IMR-90 (cell line): ENCODE results near the gene CCDC148. TPM values are rescaled to one million over a fixed set of nuclear protein-coding genes. Genes with fewer than 3 reads are reported as not detected.

Source experiments
- ATAC-seq: fragments of 200-7000 bp; cut with Tn5 transposase; 2 replicates; pipeline ENCODE4 v1.9.1; 2020; ENCODE audit warnings: low read depth, mild to moderate bottlenecking, moderate library complexity
- Bru-seq: library from RNA; stranded (reverse); fragments of 400-500 nt; gene quantifications from one replicate; lab custom pipeline; 2021; lab: Mats Ljungman, UMichigan
- BruChase-seq, 2 experiments: library from RNA; stranded (reverse); fragments of 400-500 nt; gene quantifications; one replicate each; lab custom pipeline; 2021; lab: Mats Ljungman, UMichigan
- BruUV-seq: library from RNA; stranded (reverse); fragments of 400-500 nt; replicated peaks from 2 replicates; lab custom pipeline; 2021; lab: Mats Ljungman, UMichigan
- CTCF ChIA-PET: fragments of 300-600 bp; formaldehyde crosslinking; extraction: SDS; loops from one replicate; lab custom pipeline; 2021; ENCODE audit warnings: antibody characterized with exemption; lab: Yijun Ruan, JAX
- POLR2A ChIA-PET: fragments of 300-600 bp; sonication (Branson Sonifier 250); formaldehyde crosslinking; loops from one replicate; lab custom pipeline; 2022; ENCODE audit warnings: antibody characterized with exemption; ENCODE audit not compliant: unreplicated experiment; lab: Charles Lee
- DNase-seq: peaks from one replicate; pipeline ENCODE4 v3.0.0; 2013
- H2AFZ ChIP-seq: replicated peaks from 2 replicates; pipeline ENCODE3; 2013; ENCODE audit warnings: low read length, mild to moderate bottlenecking; ENCODE audit not compliant: poor library complexity
- H2AK5ac ChIP-seq: 2 replicates; pipeline ENCODE4 v1.6.1; 2013; ENCODE audit warnings: low read depth, low read length, inconsistent platforms
- H2AK9ac ChIP-seq: replicated peaks from 2 replicates; pipeline ENCODE3; 2013; ENCODE audit warnings: mild to moderate bottlenecking, low read depth, low read length, moderate library complexity; ENCODE audit not compliant: poor library complexity
- H2BK120ac ChIP-seq: 2 replicates; pipeline ENCODE4 v1.6.1; 2013; ENCODE audit warnings: low read depth, low read length, inconsistent platforms
- H2BK15ac ChIP-seq: 3 replicates; pipeline ENCODE4 v1.6.1; 2013; ENCODE audit warnings: low read depth, low read length, inconsistent platforms
- H2BK20ac ChIP-seq: 2 replicates; pipeline ENCODE4 v1.6.1; 2013; ENCODE audit warnings: low read depth, mild to moderate bottlenecking, inconsistent platforms, low read length, moderate library complexity
- H2BK5ac ChIP-seq: 2 replicates; pipeline ENCODE4 v1.6.1; 2013; ENCODE audit warnings: mild to moderate bottlenecking, low read depth, low read length, inconsistent platforms; ENCODE audit not compliant: poor library complexity, severe bottlenecking
- H3K14ac ChIP-seq: replicated peaks from 2 replicates; pipeline ENCODE4 v1.6.1; 2013; ENCODE audit warnings: low read depth, low read length, inconsistent platforms
- H3K18ac ChIP-seq: 2 replicates; pipeline ENCODE4 v1.6.1; 2013; ENCODE audit warnings: low read depth, low read length, control low read depth
- H3K23ac ChIP-seq: 2 replicates; pipeline ENCODE4 v1.6.1; 2013; ENCODE audit warnings: low read depth, low read length, inconsistent platforms
- H3K27ac ChIP-seq: 2 replicates; pipeline ENCODE4 v1.5.1; 2013; ENCODE audit warnings: mild to moderate bottlenecking, control low read depth, low read length; ENCODE audit not compliant: insufficient read depth
- H3K27me3 ChIP-seq: 2 replicates; pipeline ENCODE4 v1.6.1; 2013; ENCODE audit warnings: low read length; ENCODE audit not compliant: control insufficient read depth, insufficient read depth
- H3K36me3 ChIP-seq: 2 replicates; pipeline ENCODE4 v1.6.1; 2013; ENCODE audit warnings: low read length, mixed read lengths; ENCODE audit not compliant: control insufficient read depth, insufficient read depth
- H3K4ac ChIP-seq: 2 replicates; pipeline ENCODE4 v1.6.1; 2013; ENCODE audit warnings: low read depth, low read length, inconsistent platforms
- H3K4me1 ChIP-seq: 2 replicates; pipeline ENCODE4 v1.6.1; 2013; ENCODE audit warnings: low read length, mixed read lengths; ENCODE audit not compliant: control insufficient read depth, insufficient read depth
- H3K4me2 ChIP-seq: 2 replicates; pipeline ENCODE4 v1.6.1; 2013; ENCODE audit warnings: low read depth, mild to moderate bottlenecking, control low read depth, low read length, moderate library complexity
- H3K4me3 ChIP-seq: 2 replicates; pipeline ENCODE4 v1.5.1; 2013; ENCODE audit warnings: low read depth, mild to moderate bottlenecking, control low read depth, low read length, moderate library complexity; ENCODE audit not compliant: insufficient read depth
- H3K56ac ChIP-seq: 2 replicates; pipeline ENCODE4 v1.6.1; 2013; ENCODE audit warnings: low read length, inconsistent platforms; ENCODE audit not compliant: insufficient read depth; ENCODE audit errors: extremely low read depth
- H3K79me1 ChIP-seq, 2 experiments: 2 replicates each; pipeline ENCODE4 v1.6.1; 2013; ENCODE audit warnings: low read length in 2 of 2, inconsistent platforms in 1 of 2, low read depth in 1 of 2
- H3K9ac ChIP-seq: 2 replicates; pipeline ENCODE4 v1.6.1; 2013; ENCODE audit warnings: low read depth, low read length, control low read depth
- H3K9me1 ChIP-seq: 2 replicates; pipeline ENCODE4 v1.6.1; 2013; ENCODE audit warnings: low read length, inconsistent platforms; ENCODE audit not compliant: insufficient read depth
- H3K9me3 ChIP-seq: 2 replicates; pipeline ENCODE4 v1.6.1; 2013; ENCODE audit warnings: low read length; ENCODE audit not compliant: control insufficient read depth, insufficient read depth
- H4K20me1 ChIP-seq: 2 replicates; pipeline ENCODE4 v1.6.1; 2013; ENCODE audit warnings: low read length, inconsistent platforms; ENCODE audit not compliant: insufficient read depth
- H4K5ac ChIP-seq: 2 replicates; pipeline ENCODE4 v1.6.1; 2013; ENCODE audit warnings: mild to moderate bottlenecking, low read depth, low read length, control low read depth
- H4K8ac ChIP-seq, 2 experiments: 2 replicates each; pipeline ENCODE4 v1.6.1; 2013; ENCODE audit warnings: low read depth in 2 of 2, low read length in 2 of 2, control low read depth in 1 of 2, inconsistent platforms in 1 of 2
- H4K91ac ChIP-seq: 2 replicates; pipeline ENCODE4 v1.6.1; 2013; ENCODE audit warnings: low read depth, low read length, inconsistent platforms; ENCODE audit not compliant: insufficient read depth
- BHLHE40 ChIP-seq: fragments of 150-350 bp; IDR thresholded peaks from 2 replicates; pipeline ENCODE4 v1.6.1; 2016; ENCODE audit warnings: mild to moderate bottlenecking, low read depth, low read length
- CEBPB ChIP-seq: IDR thresholded peaks from 2 replicates; pipeline ENCODE4 v1.6.1; 2012; ENCODE audit warnings: low read depth, low read length, improper control_type of control experiment
- CHD1 ChIP-seq: IDR thresholded peaks from 2 replicates; pipeline ENCODE4 v1.6.1; 2012; ENCODE audit warnings: low read depth, low read length, improper control_type of control experiment
- FOS ChIP-seq: fragments of 150-350 bp; IDR thresholded peaks from 2 replicates; pipeline ENCODE4 v1.6.1; 2016; ENCODE audit warnings: low read depth, low read length
- MAFK ChIP-seq: IDR thresholded peaks from 2 replicates; pipeline ENCODE4 v1.6.1; 2012; ENCODE audit warnings: low read depth, low read length, improper control_type of control experiment
- NFE2L2 ChIP-seq: fragments of 150-350 bp; IDR thresholded peaks from 2 replicates; pipeline ENCODE4 v1.6.1; 2016; ENCODE audit warnings: low read depth, mild to moderate bottlenecking, low read length
- RAD21 ChIP-seq: IDR thresholded peaks from 2 replicates; pipeline ENCODE4 v1.6.1; 2012; ENCODE audit warnings: low read length, improper control_type of control experiment
- RCOR1 ChIP-seq: IDR thresholded peaks from 2 replicates; pipeline ENCODE4 v1.6.1; 2012; ENCODE audit warnings: mild to moderate bottlenecking, low read length, improper control_type of control experiment; ENCODE audit not compliant: insufficient replicate concordance
- RFX5 ChIP-seq: IDR thresholded peaks from 2 replicates; pipeline ENCODE4 v1.8.0; 2012; ENCODE audit warnings: low read depth, mild to moderate bottlenecking, low read length, moderate library complexity
- SMC3 ChIP-seq: fragments of 150-350 bp; IDR thresholded peaks from 2 replicates; pipeline ENCODE4 v1.6.1; 2016; ENCODE audit warnings: low read depth, mild to moderate bottlenecking, antibody characterized with exemption, low read length, moderate library complexity
- WGBS, 2 experiments: methylation state at CpG; one replicate each; pipeline versions ENCODE4 v1.1.5 to v1.1.7; 2013; ENCODE audit warnings: missing lambda C conversion rate in 2 of 2; ENCODE audit not compliant: insufficient read length in 1 of 2; ENCODE audit errors: extremely low coverage in 2 of 2; 5-methylcytosine and 5-hydroxymethylcytosine counted together
- dilution Hi-C: fragments of 300-500 bp; cut with HindIII; formaldehyde crosslinking; loops from one replicate; pipeline ENCODE4 v1.14.3; 2018; ENCODE audit warnings: low sequenced_read_pairs; ENCODE audit not compliant: unreplicated experiment
- in situ Hi-C: fragments of 300-500 bp; cut with MboI; formaldehyde crosslinking; loops from 3 replicates; pipeline ENCODE4 v1.14.3; 2019; ENCODE audit warnings: low sequenced_read_pairs, inconsistent platforms, mixed read lengths
- intact Hi-C: fragments of 100-400 bp; cut with micrococcal nuclease; formaldehyde crosslinking; loops from 2 replicates; pipeline ENCODE4 v1.10.0; 2022
- long read RNA-seq: library from polyadenylated mRNA; unstranded; transcript quantifications from one replicate; pipeline ENCODE4 v2.0.0, GENCODE V29; 2021; ENCODE audit not compliant: unreplicated experiment
- polyA plus RNA-seq, 3 experiments: library from polyadenylated mRNA; depleted of rRNA; stranded (reverse); fragments of >200 nt; gene quantifications; 2 replicates each; pipeline ENCODE4 v1.2.3, GENCODE V29; 2012; ENCODE audit warnings: low replicate concordance in 1 of 3
- total RNA-seq: library from RNA; depleted of rRNA; stranded (reverse); fragments of >200 nt; gene quantifications from 2 replicates; pipeline ENCODE4 v1.2.3, GENCODE V29; 2012; rRNA removed
- TF ChIP-seq, protein P1 (sequence below): fragments of 150-350 bp; IDR thresholded peaks from 2 replicates; pipeline ENCODE4 v1.6.1; 2016; ENCODE audit warnings: low read depth, mild to moderate bottlenecking, low read length, moderate library complexity, borderline replicate concordance
- TF ChIP-seq, protein P2 (sequence below): conservative IDR thresholded peaks from 2 replicates; pipeline ENCODE4 v1.5.1; 2012; ENCODE audit warnings: mild to moderate bottlenecking, low read depth, low read length, improper control_type of control experiment

The CCDC148 gene
- total RNA-seq (0.18 and 0.56 TPM in 2 replicates), polyA plus RNA-seq (2012; rRNA removed) (0.17 and 0.31 TPM in 2 replicates), Bru-seq, nascent RNA (percentile 29 among the genes with signal in this experiment), BruChase-seq, experiment 1, labeled RNA remaining after a 6-hour chase (percentile 31 among the genes with signal in this experiment), BruChase-seq, experiment 2, labeled RNA remaining after a 2-hour chase (percentile 35 among the genes with signal in this experiment)
- 0.04 TPM in 1 of 2 replicates, not detected in the other for polyA plus RNA-seq (2012; cell fraction: cytosol; rRNA removed)
- 0.08 and 0.62 TPM in 2 replicates for polyA plus RNA-seq (2012; cell fraction: nucleus; rRNA removed; ENCODE audit: low replicate concordance)
- long read RNA-seq, result 0 reads

DNA sequence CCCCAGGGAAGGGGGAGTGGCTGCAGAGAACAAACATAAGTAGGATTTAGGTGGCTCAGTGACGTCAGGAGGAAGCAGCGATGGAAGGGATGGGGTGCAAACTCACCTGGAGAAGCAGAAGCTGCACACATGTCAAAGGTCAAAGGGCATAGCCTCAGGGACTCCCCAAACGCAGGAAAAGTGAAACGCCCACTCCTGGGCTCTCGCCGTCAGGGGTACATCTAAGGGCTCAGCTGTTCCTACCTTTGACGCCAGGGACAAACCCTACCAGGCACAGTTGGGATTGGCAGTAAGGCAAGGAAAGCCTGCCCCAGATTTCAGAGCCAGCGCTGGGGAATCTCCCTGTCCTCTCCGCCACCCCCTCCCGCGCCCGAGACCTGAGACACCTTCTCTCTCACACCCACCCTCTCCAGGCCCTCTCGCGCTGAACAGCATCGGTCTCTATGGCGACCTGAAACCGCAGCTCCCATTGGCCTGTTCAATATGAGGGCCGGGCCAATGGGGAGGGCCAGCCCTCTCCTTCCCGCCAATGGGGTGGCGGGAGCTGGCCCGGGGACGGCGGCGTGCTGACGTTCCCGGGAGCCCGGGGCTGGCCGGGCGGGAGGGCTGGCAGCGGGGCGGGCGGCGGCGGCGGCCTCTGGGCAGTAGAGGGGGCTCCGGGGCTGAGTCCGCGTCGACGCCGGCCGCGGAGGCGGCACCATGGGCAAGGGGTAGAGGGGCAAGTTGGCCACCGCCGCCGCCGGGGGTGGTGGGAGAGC lies at the start of gene CCDC148, which contains the start of gene PKP4:
Gene CCDC148 (minus strand): TSS at position 445 of the 758 bp plus-strand sequence. CDS start 314 bp downstream, at position 131.
Gene PKP4 (plus strand): TSS at position 644 of the 758 bp plus-strand sequence. CDS start 76,233 bp downstream, outside the sequence.
- no peak within 1 kb of the TSS; the same call in 2 of the 3 replicates for H2BK15ac ChIP-seq
- peak within 1 kb of the TSS; percentile 96 for H2AFZ ChIP-seq
- peak within 1 kb of the TSS; percentile 76 for H3K27ac ChIP-seq
- no peaks in the 10 kb centered on the region for H3K36me3 ChIP-seq
- H2AK9ac ChIP-seq, result peak within 1 kb of the TSS; percentile 95
- 0 out of 2 replicates have a peak within 1 kb of the TSS, but pooled peaks have one; percentile 10 for H2BK20ac ChIP-seq
- peak; percentile 92 for ATAC-seq
- H3K14ac ChIP-seq, result 0 out of 2 replicates have a peak within 1 kb of the TSS, but pooled peaks have one; percentile 44
- H2BK120ac ChIP-seq, result peak within 1 kb of the TSS; percentile 73; the same call in 1 of the 2 replicates
- H3K23ac ChIP-seq, result peak within 1 kb of the TSS; percentile 63
- H4K8ac ChIP-seq, result peak within 1 kb of the TSS; percentile 33 to 62; a peak in 1 of 4 replicates
- peaks cover 21% of the 10 kb centered on the region for H4K20me1 ChIP-seq
- peaks cover 4% of the 10 kb centered on the region; the same call in 1 of the 2 replicates for H3K27me3 ChIP-seq
- peak within 1 kb of the TSS; percentile 94 for H3K4me2 ChIP-seq
- peak within 1 kb of the TSS; percentile 47 for H3K56ac ChIP-seq
- no peak within 1 kb of the TSS for H3K18ac ChIP-seq
- H3K9ac ChIP-seq, result peak within 1 kb of the TSS; percentile 71
- ChIA-PET CTCF (interaction anchor here (0.6 to 2.5 kb wide), 3 partner anchors 16 to 289 kb away, joined by 3 to 11 read pairs (median 7); no protein-coding TSS in a partner anchor), POLR2A (interaction anchor here (0.6 kb wide), 1 partner anchor 403 kb away, joined by 3 read pairs; no protein-coding TSS in a partner anchor)
- BruUV-seq, result no TSS peak
- H4K5ac ChIP-seq, result no peak within 1 kb of the TSS
- H3K79me1 ChIP-seq, result peaks cover 6 to 28% of the 10 kb centered on the region in 2 experiments; a peak in 3 of 4 replicates
- intact Hi-C loops, result loop anchor here (2.0 to 10.0 kb wide), 9 partner anchors 42 to 672 kb away; no protein-coding TSS in a partner anchor
- peak within 1 kb of the TSS; percentile 90 for H3K4me3 ChIP-seq
- H2AK5ac ChIP-seq, result no peak within 1 kb of the TSS
- peak within 1 kb of the TSS; percentile 75 for H3K4ac ChIP-seq
- DNase-seq, result peak; percentile 89
- dilution Hi-C loops, result no loop called here
- H3K9me1 ChIP-seq, result no peaks in the 10 kb centered on the region
- H3K9me3 ChIP-seq, result no peaks in the 10 kb centered on the region
- WGBS, 2 experiments, result 0% methylated on average over 11 of the region's 48 CpGs; no CpG with 5 or more reads in 1 of the 2 experiments
- peak within 1 kb of the TSS; percentile 39 for H4K91ac ChIP-seq
- in situ Hi-C loops, result loop anchor here (10.0 kb wide), 1 partner anchor 288 kb away; no protein-coding TSS in a partner anchor
- H2BK5ac ChIP-seq, result peak within 1 kb of the TSS; percentile 80
- H3K4me1 ChIP-seq, result peaks cover 2% of the 10 kb centered on the region
- TF ChIP-seq, protein P1, sequence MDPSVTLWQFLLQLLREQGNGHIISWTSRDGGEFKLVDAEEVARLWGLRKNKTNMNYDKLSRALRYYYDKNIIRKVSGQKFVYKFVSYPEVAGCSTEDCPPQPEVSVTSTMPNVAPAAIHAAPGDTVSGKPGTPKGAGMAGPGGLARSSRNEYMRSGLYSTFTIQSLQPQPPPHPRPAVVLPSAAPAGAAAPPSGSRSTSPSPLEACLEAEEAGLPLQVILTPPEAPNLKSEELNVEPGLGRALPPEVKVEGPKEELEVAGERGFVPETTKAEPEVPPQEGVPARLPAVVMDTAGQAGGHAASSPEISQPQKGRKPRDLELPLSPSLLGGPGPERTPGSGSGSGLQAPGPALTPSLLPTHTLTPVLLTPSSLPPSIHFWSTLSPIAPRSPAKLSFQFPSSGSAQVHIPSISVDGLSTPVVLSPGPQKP, result no peak
- no peak for TF ChIP-seq NFE2L2
- TF ChIP-seq RFX5, result no peak
- TF ChIP-seq, protein P2, sequence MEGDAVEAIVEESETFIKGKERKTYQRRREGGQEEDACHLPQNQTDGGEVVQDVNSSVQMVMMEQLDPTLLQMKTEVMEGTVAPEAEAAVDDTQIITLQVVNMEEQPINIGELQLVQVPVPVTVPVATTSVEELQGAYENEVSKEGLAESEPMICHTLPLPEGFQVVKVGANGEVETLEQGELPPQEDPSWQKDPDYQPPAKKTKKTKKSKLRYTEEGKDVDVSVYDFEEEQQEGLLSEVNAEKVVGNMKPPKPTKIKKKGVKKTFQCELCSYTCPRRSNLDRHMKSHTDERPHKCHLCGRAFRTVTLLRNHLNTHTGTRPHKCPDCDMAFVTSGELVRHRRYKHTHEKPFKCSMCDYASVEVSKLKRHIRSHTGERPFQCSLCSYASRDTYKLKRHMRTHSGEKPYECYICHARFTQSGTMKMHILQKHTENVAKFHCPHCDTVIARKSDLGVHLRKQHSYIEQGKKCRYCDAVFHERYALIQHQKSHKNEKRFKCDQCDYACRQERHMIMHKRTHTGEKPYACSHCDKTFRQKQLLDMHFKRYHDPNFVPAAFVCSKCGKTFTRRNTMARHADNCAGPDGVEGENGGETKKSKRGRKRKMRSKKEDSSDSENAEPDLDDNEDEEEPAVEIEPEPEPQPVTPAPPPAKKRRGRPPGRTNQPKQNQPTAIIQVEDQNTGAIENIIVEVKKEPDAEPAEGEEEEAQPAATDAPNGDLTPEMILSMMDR, result peak; percentile 33
- TF ChIP-seq CEBPB, result no peak
- TF ChIP-seq CHD1, result no peak
- TF ChIP-seq SMC3, result no peak
- TF ChIP-seq FOS, result peak; percentile 41; the same call in 1 of the 2 replicates
- peak; percentile 4; the same call in 1 of the 2 replicates for TF ChIP-seq RAD21
- TF ChIP-seq MAFK, result no peak
- TF ChIP-seq RCOR1, result no peak
- TF ChIP-seq BHLHE40, result no peak
